Type B pancreatic cell (in vitro differentiated cells): ENCODE data around the gene GNG13. TPM values are rescaled to one million over a fixed set of nuclear protein-coding genes. Genes with fewer than 3 reads are reported as not detected.
"Not testable (repeated sequence)": the region's sequence is repeated elsewhere in the genome, so short reads cannot be mapped to it uniquely, and the experiment has no call there.

Source experiments
- DNase-seq: peaks from one replicate; pipeline ENCODE4 v3.0.0; 2021; ENCODE audit warnings: mixed read lengths; ENCODE audit not compliant: unreplicated experiment; ENCODE audit errors: extremely low spot score
- H3K27ac Mint-ChIP-seq: 2 replicates; pipeline ENCODE4 v1.8.0; 2021; ENCODE audit warnings: mild to moderate bottlenecking, mixed read lengths
- H3K27me3 Mint-ChIP-seq: 2 replicates; pipeline ENCODE4 v1.8.0; 2021; ENCODE audit warnings: mixed read lengths
- H3K36me3 Mint-ChIP-seq: 2 replicates; pipeline ENCODE4 v1.8.0; 2021; ENCODE audit warnings: mixed read lengths
- H3K4me1 Mint-ChIP-seq: one replicate; pipeline ENCODE4 v1.8.0; 2021; ENCODE audit warnings: mixed read lengths; ENCODE audit not compliant: unreplicated experiment
- H3K4me3 Mint-ChIP-seq: 2 replicates; pipeline ENCODE4 v1.8.0; 2021; ENCODE audit warnings: mild to moderate bottlenecking, mixed read lengths
- H3K9me3 Mint-ChIP-seq: 2 replicates; pipeline ENCODE4 v1.8.0; 2021; ENCODE audit warnings: mixed read lengths
- total RNA-seq: library from RNA; stranded (reverse); gene quantifications from 2 replicates; pipeline ENCODE4 v1.2.1, GENCODE V29; 2021; ENCODE audit warnings: low replicate concordance
- TF ChIP-seq, protein P1 (sequence below): fragments of 200-600 bp; sonication (generic); conservative IDR thresholded peaks from 2 replicates; pipeline ENCODE4 v1.5.0; 2021; ENCODE audit warnings: antibody characterized with exemption, mild to moderate bottlenecking

Gene GNG13
- total RNA-seq, 1 donor from 2014 or later, result not detected

DNA sequence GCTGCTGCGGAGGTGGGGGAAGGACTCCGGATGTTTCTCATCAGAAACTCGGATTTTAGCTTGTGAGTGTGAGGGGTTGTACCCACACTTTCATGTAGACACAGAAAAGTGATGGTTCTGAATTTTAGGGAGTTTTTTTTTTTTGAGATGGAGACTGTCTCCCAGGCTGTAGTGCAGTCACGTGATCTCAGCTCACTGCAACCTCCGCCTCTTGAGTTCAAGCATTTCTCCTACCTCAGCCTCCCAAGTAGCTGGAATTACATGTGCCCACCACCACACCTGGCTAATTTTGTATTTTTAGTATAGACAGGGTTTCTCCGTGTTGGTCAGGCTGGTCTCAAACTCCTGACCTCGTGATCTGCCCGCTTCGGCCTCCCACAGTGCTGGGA, 22.4 kb upstream of the GNG13 start:
- no peaks in the 10 kb centered on the region for H3K9me3 Mint-ChIP-seq
- H3K36me3 Mint-ChIP-seq, result no peaks in the 10 kb centered on the region
- no peak overlapping the region for H3K4me3 Mint-ChIP-seq
- TF ChIP-seq, protein P1, sequence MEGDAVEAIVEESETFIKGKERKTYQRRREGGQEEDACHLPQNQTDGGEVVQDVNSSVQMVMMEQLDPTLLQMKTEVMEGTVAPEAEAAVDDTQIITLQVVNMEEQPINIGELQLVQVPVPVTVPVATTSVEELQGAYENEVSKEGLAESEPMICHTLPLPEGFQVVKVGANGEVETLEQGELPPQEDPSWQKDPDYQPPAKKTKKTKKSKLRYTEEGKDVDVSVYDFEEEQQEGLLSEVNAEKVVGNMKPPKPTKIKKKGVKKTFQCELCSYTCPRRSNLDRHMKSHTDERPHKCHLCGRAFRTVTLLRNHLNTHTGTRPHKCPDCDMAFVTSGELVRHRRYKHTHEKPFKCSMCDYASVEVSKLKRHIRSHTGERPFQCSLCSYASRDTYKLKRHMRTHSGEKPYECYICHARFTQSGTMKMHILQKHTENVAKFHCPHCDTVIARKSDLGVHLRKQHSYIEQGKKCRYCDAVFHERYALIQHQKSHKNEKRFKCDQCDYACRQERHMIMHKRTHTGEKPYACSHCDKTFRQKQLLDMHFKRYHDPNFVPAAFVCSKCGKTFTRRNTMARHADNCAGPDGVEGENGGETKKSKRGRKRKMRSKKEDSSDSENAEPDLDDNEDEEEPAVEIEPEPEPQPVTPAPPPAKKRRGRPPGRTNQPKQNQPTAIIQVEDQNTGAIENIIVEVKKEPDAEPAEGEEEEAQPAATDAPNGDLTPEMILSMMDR, result no peak
- peaks cover 8% of the 10 kb centered on the region for H3K4me1 Mint-ChIP-seq
- peaks cover 10% of the 10 kb centered on the region for H3K27me3 Mint-ChIP-seq
- H3K27ac Mint-ChIP-seq, result no peak overlapping the region
- no peak for DNase-seq

DNA sequence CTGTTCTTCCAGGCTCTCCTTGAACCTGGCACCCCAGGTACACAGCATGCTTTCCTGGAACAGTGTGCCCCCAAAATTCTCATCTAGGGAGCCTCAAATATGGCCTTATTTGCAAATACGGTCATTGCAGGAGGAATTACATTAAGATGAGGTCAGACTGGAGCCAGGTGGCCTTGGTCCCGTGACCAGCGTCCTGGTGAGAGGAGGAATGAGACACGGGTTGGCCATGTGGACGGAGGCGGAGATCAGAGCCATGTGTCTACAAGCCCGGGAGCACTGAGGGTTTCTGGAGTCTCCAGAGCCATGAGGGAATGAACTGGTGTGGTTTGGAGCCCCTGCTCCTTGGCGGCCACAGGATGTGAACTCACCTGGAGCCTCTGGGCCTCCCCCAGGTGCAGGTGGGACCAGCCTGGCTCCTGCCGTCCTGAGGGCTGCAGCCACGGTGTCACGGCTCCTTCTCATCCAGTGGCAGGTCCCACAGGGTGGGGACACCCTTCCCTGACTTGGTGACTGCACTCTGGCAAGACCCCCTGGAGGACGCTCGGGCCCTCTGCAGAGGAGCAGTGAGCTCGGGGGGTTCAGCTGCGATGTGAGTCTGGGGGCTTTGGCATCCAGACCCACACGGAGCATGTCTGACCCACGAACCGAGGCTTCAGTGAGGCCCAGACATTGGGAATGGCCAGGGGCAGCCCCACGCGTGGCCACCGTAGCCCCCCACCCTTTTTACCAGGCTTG, 21.8 kb upstream of the GNG13 start:
- DNase-seq, result no peak
- TF ChIP-seq, protein P1, result no peak
- H3K27ac Mint-ChIP-seq, result no peak overlapping the region
- peaks cover 10% of the 10 kb centered on the region for H3K27me3 Mint-ChIP-seq
- H3K4me1 Mint-ChIP-seq, result peaks cover 8% of the 10 kb centered on the region
- no peak overlapping the region for H3K4me3 Mint-ChIP-seq
- no peaks in the 10 kb centered on the region for H3K9me3 Mint-ChIP-seq
- no peaks in the 10 kb centered on the region for H3K36me3 Mint-ChIP-seq

DNA sequence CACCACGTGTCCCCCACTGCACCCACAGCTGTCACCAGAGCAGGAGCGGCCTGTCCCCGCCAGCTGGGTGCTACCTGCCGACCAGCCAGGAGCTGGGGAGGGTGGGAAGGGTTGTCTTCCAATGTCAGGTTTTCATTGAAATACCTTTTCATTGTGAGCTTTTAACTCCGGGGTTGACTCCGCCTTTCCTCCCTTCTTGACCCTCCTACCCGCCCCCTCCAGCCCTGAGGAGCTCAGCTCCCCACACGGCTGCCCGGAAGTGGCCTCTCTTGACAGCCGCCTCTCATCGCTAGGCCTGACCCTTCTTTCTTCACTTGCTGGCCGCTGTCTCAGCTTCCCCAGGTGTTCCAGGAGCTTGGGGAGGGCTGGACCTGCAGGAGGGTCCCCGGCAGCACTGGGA, 21.2 kb upstream of the GNG13 start:
- peaks cover 8% of the 10 kb centered on the region for H3K4me1 Mint-ChIP-seq
- no peaks in the 10 kb centered on the region for H3K9me3 Mint-ChIP-seq
- no peaks in the 10 kb centered on the region for H3K36me3 Mint-ChIP-seq
- peaks cover 10% of the 10 kb centered on the region for H3K27me3 Mint-ChIP-seq
- H3K4me3 Mint-ChIP-seq, result no peak overlapping the region
- H3K27ac Mint-ChIP-seq, result no peak overlapping the region
- TF ChIP-seq, protein P1, result no peak
- DNase-seq, result no peak

DNA sequence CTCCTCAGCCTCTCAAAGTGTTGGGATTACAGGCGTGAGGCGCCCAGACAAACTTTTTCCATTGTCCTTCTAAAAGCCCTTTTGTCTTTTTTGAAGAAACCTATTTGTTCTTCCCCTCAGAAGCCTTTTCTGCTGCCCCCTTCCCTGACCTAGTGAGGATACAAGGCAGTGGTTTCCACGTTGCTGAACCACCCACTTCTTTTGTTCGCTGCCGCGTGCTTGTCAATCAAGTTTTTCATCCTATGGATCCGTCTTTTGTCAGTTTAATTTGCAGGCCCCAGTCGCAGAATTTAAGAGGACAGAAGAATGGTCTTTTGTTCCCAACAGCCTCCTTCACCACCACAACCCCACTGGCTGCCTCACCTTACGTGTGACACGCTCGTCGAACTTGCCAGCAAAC, 20.2 kb upstream of the GNG13 start:
- TF ChIP-seq, protein P1, result no peak
- H3K9me3 Mint-ChIP-seq, result no peaks in the 10 kb centered on the region
- no peak overlapping the region for H3K27ac Mint-ChIP-seq
- no peak overlapping the region for H3K4me3 Mint-ChIP-seq
- peaks cover 5% of the 10 kb centered on the region for H3K4me1 Mint-ChIP-seq
- no peaks in the 10 kb centered on the region for H3K36me3 Mint-ChIP-seq
- H3K27me3 Mint-ChIP-seq, result peaks cover 8% of the 10 kb centered on the region
- DNase-seq, result no peak

DNA sequence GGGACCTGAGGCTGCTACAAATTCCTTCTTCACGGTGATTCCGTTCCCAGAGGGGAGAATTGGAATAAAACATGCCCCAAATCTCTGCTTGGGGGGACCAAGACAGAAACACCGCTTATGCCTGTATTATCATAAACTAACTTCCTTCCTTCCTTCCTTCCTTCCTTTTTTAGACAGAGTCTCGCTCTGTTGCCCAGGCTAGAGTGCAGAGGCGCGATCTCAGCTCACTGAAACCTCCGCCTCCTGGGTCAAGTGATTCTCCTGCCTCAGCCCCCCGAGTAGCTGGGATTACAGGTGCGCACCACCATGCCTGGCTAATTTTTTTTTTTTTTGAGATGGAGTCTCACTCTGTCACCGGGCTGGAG, 19.5 kb upstream of the GNG13 start:
- H3K9me3 Mint-ChIP-seq, DNase-seq, H3K36me3 Mint-ChIP-seq, H3K27ac Mint-ChIP-seq, H3K4me3 Mint-ChIP-seq, H3K4me1 Mint-ChIP-seq, H3K27me3 Mint-ChIP-seq: not testable (repeated sequence)

DNA sequence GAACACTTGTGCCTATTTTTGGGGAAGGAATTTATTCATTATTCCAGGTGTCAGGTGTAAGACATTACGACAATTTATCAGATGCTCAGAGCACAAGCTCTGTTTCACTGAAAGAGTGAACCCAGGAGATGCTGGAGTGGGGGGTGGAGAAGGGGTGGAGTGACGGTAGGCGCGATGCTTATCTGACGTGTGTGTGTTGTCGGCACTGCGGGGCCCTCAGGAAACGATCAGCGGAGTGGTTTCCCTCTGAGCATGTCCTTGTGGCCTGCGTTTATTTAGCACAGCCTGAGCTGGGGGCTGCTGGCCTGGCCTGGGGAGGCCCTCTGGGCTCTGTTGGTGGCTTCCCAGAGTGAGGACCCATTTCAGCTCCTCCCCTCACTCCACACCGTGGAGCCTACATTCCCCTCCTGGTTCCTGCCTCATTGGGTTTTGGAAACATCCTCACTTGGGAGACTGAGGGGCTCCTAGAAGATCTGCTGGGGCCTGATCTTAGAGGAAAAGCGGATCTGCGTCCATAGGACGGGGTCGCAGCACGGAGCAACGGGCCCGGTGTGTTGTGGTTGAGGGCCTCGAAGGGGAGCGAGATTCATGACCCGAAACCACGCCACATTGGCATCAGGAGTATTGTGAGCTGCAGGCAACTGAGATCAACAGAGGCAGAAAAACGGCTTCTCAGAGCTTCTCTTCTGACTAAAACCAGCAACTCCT, 19.0 kb upstream of the GNG13 start:
- no peak overlapping the region for H3K4me3 Mint-ChIP-seq
- TF ChIP-seq, protein P1, result no peak
- H3K36me3 Mint-ChIP-seq, result no peaks in the 10 kb centered on the region
- H3K4me1 Mint-ChIP-seq, result no peaks in the 10 kb centered on the region
- no peak overlapping the region for H3K27ac Mint-ChIP-seq
- peaks cover 10% of the 10 kb centered on the region for H3K27me3 Mint-ChIP-seq
- DNase-seq, result no peak
- H3K9me3 Mint-ChIP-seq, result no peaks in the 10 kb centered on the region
